Endothelial cell of umbilical vein (primary cell): Measurements from ENCODE around the gene TSPEAR. TPM values are rescaled to one million over a fixed set of nuclear protein-coding genes. Genes with fewer than 3 reads are reported as not detected.

ENCODE experiments used
- BruUV-seq: library from RNA; stranded (reverse); fragments of 400-500 nt; replicated peaks from 2 replicates; lab custom pipeline; 2021; lab: Mats Ljungman, UMichigan
- CTCF ChIA-PET: fragments of 300-600, 350-600 bp; sonication (Branson Sonifier 250); formaldehyde crosslinking; loops from one replicate; lab custom pipeline; 2021; ENCODE audit warnings: antibody characterized with exemption, inconsistent platforms; lab: Charles Lee
- POLR2A ChIA-PET: fragments of 300-600, 350-600 bp; sonication (Branson Sonifier 250); formaldehyde crosslinking; loops from one replicate; lab custom pipeline; 2021; ENCODE audit warnings: antibody characterized with exemption, inconsistent platforms; lab: Charles Lee
- DNase-seq: peaks from one replicate; pipeline ENCODE4 v3.0.0-alpha.2; 2011; ENCODE audit warnings: low read depth, low spot score
- FAIRE-seq: peaks from 2 replicates; lab custom pipeline; 2011; peaks lifted over from hg19 to GRCh38; lab: Jason Lieb, UNC
- H2AFZ ChIP-seq: 2 replicates; pipeline ENCODE4 v1.6.0; 2012; ENCODE audit warnings: low read depth, low read length, control low read depth, inconsistent platforms
- H3K27ac ChIP-seq: 2 replicates; pipeline ENCODE4 v1.5.1; 2011; ENCODE audit warnings: low read depth, mild to moderate bottlenecking, control low read depth, low read length, moderate library complexity; ENCODE audit not compliant: insufficient read depth
- H3K27me3 ChIP-seq, 2 experiments: 2 replicates each; pipeline versions ENCODE4 v1.6.0 to v1.6.1; 2011; ENCODE audit warnings: low read length in 2 of 2, mixed read lengths in 1 of 2; ENCODE audit not compliant: control insufficient read depth in 2 of 2, insufficient read depth in 2 of 2
- H3K36me3 ChIP-seq, 2 experiments: 2 replicates in 1 of 2; 3 replicates in 1 of 2; pipeline ENCODE4 v1.5.1; 2011; ENCODE audit warnings: low read length in 2 of 2, mild to moderate bottlenecking in 1 of 2, moderate library complexity in 1 of 2; ENCODE audit not compliant: control insufficient read depth in 2 of 2, insufficient read depth in 2 of 2; ENCODE audit errors: extremely low read depth in 1 of 2
- H3K4me1 ChIP-seq: 3 replicates; pipeline ENCODE4 v1.5.1; 2011; ENCODE audit warnings: mild to moderate bottlenecking, low read length; ENCODE audit not compliant: control insufficient read depth, insufficient read depth; ENCODE audit errors: extremely low read depth
- H3K4me2 ChIP-seq: 2 replicates; pipeline ENCODE4 v1.6.1; 2011; ENCODE audit warnings: low read length, control low read depth, mixed read lengths; ENCODE audit not compliant: insufficient read depth
- H3K4me3 ChIP-seq, 3 experiments: fragments of 200-600 bp in 1 of 3; sonication (generic), shearing (Covaris generic) in 1 of 3; replicated peaks in 1 of 3; 2 replicates each; pipeline ENCODE4 v1.5.1; 2011 to 2016; ENCODE audit warnings: control low read depth in 3 of 3, low read length in 3 of 3, mild to moderate bottlenecking in 2 of 3, inconsistent platforms in 1 of 3, low read depth in 1 of 3, moderate library complexity in 1 of 3; ENCODE audit not compliant: insufficient read depth in 1 of 3
- H3K79me2 ChIP-seq: 2 replicates; pipeline ENCODE4 v1.6.0; 2012; ENCODE audit warnings: low read length, inconsistent platforms; ENCODE audit not compliant: control insufficient read depth, insufficient read depth
- H3K9ac ChIP-seq: replicated peaks from 2 replicates; pipeline ENCODE3; 2011; ENCODE audit warnings: low read length, control low read depth; ENCODE audit not compliant: insufficient read depth; ENCODE audit errors: extremely low read depth
- H3K9me1 ChIP-seq: replicated peaks from 3 replicates; pipeline ENCODE4 v1.6.0; 2011; ENCODE audit warnings: mild to moderate bottlenecking, low read length; ENCODE audit not compliant: control insufficient read depth, insufficient read depth; ENCODE audit errors: extremely low read depth
- H3K9me3 ChIP-seq: replicated peaks from 2 replicates; pipeline ENCODE4 v1.5.1; 2012; ENCODE audit warnings: low read length, inconsistent platforms; ENCODE audit not compliant: control insufficient read depth, insufficient read depth
- H4K20me1 ChIP-seq: replicated peaks from 2 replicates; pipeline ENCODE3; 2011; ENCODE audit warnings: mild to moderate bottlenecking, low read length; ENCODE audit not compliant: control insufficient read depth, insufficient read depth; ENCODE audit errors: extremely low read depth
- EZH2 ChIP-seq: IDR thresholded peaks from 2 replicates; pipeline ENCODE4 v1.6.1; 2012; ENCODE audit warnings: borderline replicate concordance, low read depth, mild to moderate bottlenecking, moderate library complexity, low read length, inconsistent platforms; ENCODE audit not compliant: severe bottlenecking
- FOS ChIP-seq: IDR thresholded peaks from 2 replicates; pipeline ENCODE4 v1.6.1; 2011; ENCODE audit warnings: mild to moderate bottlenecking, low read length, moderate library complexity, borderline replicate concordance; ENCODE audit not compliant: insufficient read depth
- GATA2 ChIP-seq: IDR thresholded peaks from 2 replicates; pipeline ENCODE4 v1.7.0; 2011; ENCODE audit warnings: low read depth, mild to moderate bottlenecking, moderate library complexity, mixed read lengths, low read length; ENCODE audit not compliant: insufficient read length, insufficient read depth
- JUN ChIP-seq: IDR thresholded peaks from 2 replicates; pipeline ENCODE4 v1.6.1; 2011; ENCODE audit warnings: borderline replicate concordance, low read depth; ENCODE audit not compliant: insufficient read length, insufficient read depth
- MAX ChIP-seq: IDR thresholded peaks from 2 replicates; pipeline ENCODE4 v1.6.1; 2011; ENCODE audit not compliant: insufficient read depth, insufficient read length
- MYC ChIP-seq: IDR thresholded peaks from one replicate; pipeline ENCODE4 v1.6.1; 2011; ENCODE audit warnings: mild to moderate bottlenecking, low read depth, low read length
- POLR2A ChIP-seq: IDR thresholded peaks from 2 replicates; pipeline ENCODE4 v1.6.1; 2012; ENCODE audit warnings: low read depth, mild to moderate bottlenecking, control low read depth, low read length
- POLR2AphosphoS5 ChIP-seq: IDR thresholded peaks from 2 replicates; pipeline ENCODE4 v1.6.1; 2012; ENCODE audit warnings: low read depth, mild to moderate bottlenecking, control low read depth, low read length, moderate library complexity; ENCODE audit not compliant: insufficient read depth
- dilution Hi-C: fragments of 300-500 bp; cut with MboI; formaldehyde crosslinking; loops from one replicate; pipeline ENCODE4 v1.15.0; 2019; ENCODE audit warnings: low sequenced_read_pairs; ENCODE audit not compliant: extremely low pct_ligation_motif_present
- intact Hi-C: fragments of 100-400 bp; cut with micrococcal nuclease; formaldehyde crosslinking; loops from one replicate; pipeline ENCODE4 v1.10.0; 2022
- polyA plus RNA-seq, 4 experiments: library from polyadenylated mRNA; depleted of rRNA in 3 of 4; stranded (reverse) in 3 of 4; unstranded in 1 of 4; fragments of >200 nt; gene quantifications; 2 replicates each; pipeline versions ENCODE4 v1.2.1 to v1.2.3, GENCODE V29; 2011 to 2012; ENCODE audit warnings: missing spikeins in 1 of 4
- total RNA-seq: library from RNA; stranded (reverse); gene quantifications from 2 replicates; pipeline ENCODE4 v1.2.3, GENCODE V29; 2021
- TF ChIP-seq, protein P1 (sequence below), 2 donors: IDR thresholded peaks; 1 replicate in 1 of 2; 2 replicates in 1 of 2; pipeline ENCODE4 v1.5.1; 2011; ENCODE audit warnings: low read length in 2 of 2, mild to moderate bottlenecking in 2 of 2, moderate library complexity in 2 of 2, control low read depth in 1 of 2, inconsistent platforms in 1 of 2, low read depth in 1 of 2; ENCODE audit not compliant: insufficient read depth in 1 of 2; ENCODE audit errors: extremely low read depth in 1 of 2

Gene TSPEAR
- total and polyA plus RNA-seq, 2 donors (not counting 3 experiments of a cell fraction or from before 2014, with no cell fraction given): 0.01 TPM; not detected in 1

DNA sequence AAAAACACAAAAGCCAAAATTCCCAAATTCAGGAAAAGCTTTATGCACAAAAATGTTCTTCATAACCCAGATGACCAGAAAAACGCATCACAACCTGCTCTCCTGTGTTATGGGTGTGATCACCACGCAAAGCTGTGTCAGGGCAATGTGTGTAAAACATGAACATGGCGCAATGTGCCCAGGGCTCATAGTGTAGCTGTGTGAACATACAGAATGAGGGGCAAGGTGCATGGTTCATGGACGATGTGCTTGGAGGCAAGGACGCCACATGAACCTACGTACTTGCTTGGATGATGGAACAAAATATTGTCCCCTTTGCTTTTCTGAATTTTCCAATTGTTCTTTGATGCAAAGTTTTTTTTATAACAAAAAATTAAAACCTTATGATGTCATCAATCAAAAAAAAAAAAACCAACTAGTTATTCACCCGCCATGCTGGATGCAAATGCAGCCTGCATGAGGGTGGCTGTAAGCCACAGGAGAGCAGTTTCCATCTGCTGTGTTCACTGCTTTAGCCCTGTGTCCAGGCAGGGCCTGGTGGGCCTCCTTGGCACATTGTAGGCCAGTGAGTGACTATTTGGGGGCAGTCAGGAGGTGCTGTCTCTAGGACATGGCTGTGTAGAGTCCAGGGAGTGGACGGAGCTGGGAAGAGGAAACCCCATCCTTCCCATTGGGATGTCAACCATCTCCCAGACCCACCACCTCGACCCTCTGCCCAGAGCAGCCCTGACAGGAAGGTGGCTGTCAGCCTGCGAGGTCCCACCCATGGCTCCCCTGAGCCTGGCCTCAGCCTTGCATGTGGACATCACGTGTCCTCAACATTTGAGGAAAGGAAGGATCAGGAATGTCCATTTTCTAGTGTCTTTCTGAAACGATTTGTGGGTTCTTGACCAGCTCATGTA is 185.0 kb downstream of the TSPEAR start:
- Histone ChIP-seq H3K4me2 (no peak overlapping the region), H3K4me3 (no peak overlapping the region), H3K9me1 (no peaks in the 10 kb centered on the region), H3K9me3 (no peaks in the 10 kb centered on the region), H3K27me3 (no peaks in the 10 kb centered on the region), H2AFZ (no peak overlapping the region), H3K9ac (no peak overlapping the region), H3K36me3 (no peaks in the 10 kb centered on the region), H3K4me1 (no peaks in the 10 kb centered on the region), H3K27ac (no peak overlapping the region), H4K20me1 (no peaks in the 10 kb centered on the region), H3K79me2 (no peaks in the 10 kb centered on the region)
- FAIRE-seq: no peak
- no TSS peak for BruUV-seq
- ChIA-PET POLR2A (no interaction called here), CTCF (no interaction called here)
- dilution Hi-C loops: no loop called here
- no peak for TF ChIP-seq FOS
- TF ChIP-seq POLR2A: no peak
- TF ChIP-seq MAX: no peak
- TF ChIP-seq POLR2AphosphoS5: no peak
- no peak for TF ChIP-seq EZH2
- no peak for TF ChIP-seq JUN
- TF ChIP-seq, protein P1, sequence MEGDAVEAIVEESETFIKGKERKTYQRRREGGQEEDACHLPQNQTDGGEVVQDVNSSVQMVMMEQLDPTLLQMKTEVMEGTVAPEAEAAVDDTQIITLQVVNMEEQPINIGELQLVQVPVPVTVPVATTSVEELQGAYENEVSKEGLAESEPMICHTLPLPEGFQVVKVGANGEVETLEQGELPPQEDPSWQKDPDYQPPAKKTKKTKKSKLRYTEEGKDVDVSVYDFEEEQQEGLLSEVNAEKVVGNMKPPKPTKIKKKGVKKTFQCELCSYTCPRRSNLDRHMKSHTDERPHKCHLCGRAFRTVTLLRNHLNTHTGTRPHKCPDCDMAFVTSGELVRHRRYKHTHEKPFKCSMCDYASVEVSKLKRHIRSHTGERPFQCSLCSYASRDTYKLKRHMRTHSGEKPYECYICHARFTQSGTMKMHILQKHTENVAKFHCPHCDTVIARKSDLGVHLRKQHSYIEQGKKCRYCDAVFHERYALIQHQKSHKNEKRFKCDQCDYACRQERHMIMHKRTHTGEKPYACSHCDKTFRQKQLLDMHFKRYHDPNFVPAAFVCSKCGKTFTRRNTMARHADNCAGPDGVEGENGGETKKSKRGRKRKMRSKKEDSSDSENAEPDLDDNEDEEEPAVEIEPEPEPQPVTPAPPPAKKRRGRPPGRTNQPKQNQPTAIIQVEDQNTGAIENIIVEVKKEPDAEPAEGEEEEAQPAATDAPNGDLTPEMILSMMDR (IDR thresholded peaks at IDR 0.05; ENCODE audit: extremely low read depth in 1 of 2, insufficient read depth in 1 of 2, low read depth in 1 of 2, low read length in 2 of 2): no peak
- TF ChIP-seq MYC: no peak
- no peak for TF ChIP-seq GATA2
- DNase-seq: no peak
- intact Hi-C loops: no loop called here
